ENCODE results near the gene HSD17B4.

The HSD17B4 gene

GRCh38 chr5:119524485-119524884 is 72.2 kb downstream of the HSD17B4 start:
- Histone ChIP-seq H3K4me1 (ENCODE audit: control insufficient read depth in 1 of 2, insufficient read depth in 1 of 2, low read depth in 1 of 2, low read length in 1 of 2) (no peaks in the 10 kb centered on the region), H3K27me3 (no peaks in the 10 kb centered on the region), H3K9me3 (no peaks in the 10 kb centered on the region), H3K27ac (no peak overlapping the region), H3K4me3 (ENCODE audit: low read depth in 1 of 2, low read length in 1 of 2) (no peak overlapping the region), H3K36me3 (peaks cover 15% of the 10 kb centered on the region)
- no peak for TF ChIP-seq CTCF (IDR thresholded peaks at IDR 0.05)

- Histone ChIP-seq H3K27me3 (no peaks in the 10 kb centered on the region), H3K4me1 (ENCODE audit: control insufficient read depth in 1 of 2, insufficient read depth in 1 of 2, low read depth in 1 of 2, low read length in 1 of 2) (no peaks in the 10 kb centered on the region), H3K4me3 (ENCODE audit: low read depth in 1 of 2, low read length in 1 of 2) (no peak overlapping the region), H3K9me3 (no peaks in the 10 kb centered on the region), H3K36me3 (peaks cover 15% of the 10 kb centered on the region), H3K27ac (no peak overlapping the region)
- TF ChIP-seq CTCF (IDR thresholded peaks at IDR 0.05): no peak
Measured at GRCh38 chr5:119527351-119527750, 75.1 kb downstream of the HSD17B4 start.

GRCh38 chr5:119529811-119530210 is 77.5 kb downstream of the HSD17B4 start:
- Histone ChIP-seq H3K9me3 (no peaks in the 10 kb centered on the region), H3K4me1 (ENCODE audit: control insufficient read depth in 1 of 2, insufficient read depth in 1 of 2, low read depth in 1 of 2, low read length in 1 of 2) (no peaks in the 10 kb centered on the region), H3K4me3 (ENCODE audit: low read depth in 1 of 2, low read length in 1 of 2) (no peak overlapping the region), H3K27me3 (no peaks in the 10 kb centered on the region), H3K36me3 (peaks cover 15% of the 10 kb centered on the region), H3K27ac (no peak overlapping the region)
- no peak for TF ChIP-seq CTCF (IDR thresholded peaks at IDR 0.05)

- Histone ChIP-seq H3K4me3 (ENCODE audit: low read depth in 1 of 2, low read length in 1 of 2) (no peak overlapping the region), H3K9me3 (no peaks in the 10 kb centered on the region), H3K27ac (no peak overlapping the region), H3K27me3 (no peaks in the 10 kb centered on the region), H3K4me1 (ENCODE audit: control insufficient read depth in 1 of 2, insufficient read depth in 1 of 2, low read depth in 1 of 2, low read length in 1 of 2) (no peaks in the 10 kb centered on the region), H3K36me3 (peaks cover 7% of the 10 kb centered on the region)
- TF ChIP-seq CTCF (IDR thresholded peaks at IDR 0.05): no peak
Measured at GRCh38 chr5:119532637-119533036, 80.3 kb downstream of the HSD17B4 start.

GRCh38 chr5:119537704-119538103 is 85.4 kb downstream of the HSD17B4 start:
- Histone ChIP-seq H3K4me3 (ENCODE audit: low read depth in 1 of 2, low read length in 1 of 2) (no peak overlapping the region), H3K36me3 (peaks cover 15% of the 10 kb centered on the region), H3K27me3 (no peaks in the 10 kb centered on the region), H3K4me1 (ENCODE audit: control insufficient read depth in 1 of 2, insufficient read depth in 1 of 2, low read depth in 1 of 2, low read length in 1 of 2) (no peaks in the 10 kb centered on the region), H3K27ac (no peak overlapping the region), H3K9me3 (no peaks in the 10 kb centered on the region)
- TF ChIP-seq CTCF (IDR thresholded peaks at IDR 0.05): no peak

- no peaks in the 10 kb centered on the region for H3K27me3 ChIP-seq
- no peaks in the 10 kb centered on the region for H3K9me3 ChIP-seq
- H3K4me1 ChIP-seq (ENCODE audit: control insufficient read depth in 1 of 2, insufficient read depth in 1 of 2, low read depth in 1 of 2, low read length in 1 of 2): no peaks in the 10 kb centered on the region
- no peak overlapping the region for H3K27ac ChIP-seq
- TF ChIP-seq CTCF (IDR thresholded peaks at IDR 0.05): no peak
- peaks cover 16% of the 10 kb centered on the region for H3K36me3 ChIP-seq
- no peak overlapping the region for H3K4me3 ChIP-seq (ENCODE audit: low read depth in 1 of 2, low read length in 1 of 2)
Measured at GRCh38 chr5:119541716-119542115, 89.4 kb downstream of the HSD17B4 start.
